ENCODE results near the gene LRRC70. TPM values are rescaled to one million over a fixed set of nuclear protein-coding genes. Genes with fewer than 3 reads are reported as not detected.

LRRC70 gene
- total RNA-seq, 2 experiments from 2014 or later = 0.42 to 1.2 TPM

DNA sequence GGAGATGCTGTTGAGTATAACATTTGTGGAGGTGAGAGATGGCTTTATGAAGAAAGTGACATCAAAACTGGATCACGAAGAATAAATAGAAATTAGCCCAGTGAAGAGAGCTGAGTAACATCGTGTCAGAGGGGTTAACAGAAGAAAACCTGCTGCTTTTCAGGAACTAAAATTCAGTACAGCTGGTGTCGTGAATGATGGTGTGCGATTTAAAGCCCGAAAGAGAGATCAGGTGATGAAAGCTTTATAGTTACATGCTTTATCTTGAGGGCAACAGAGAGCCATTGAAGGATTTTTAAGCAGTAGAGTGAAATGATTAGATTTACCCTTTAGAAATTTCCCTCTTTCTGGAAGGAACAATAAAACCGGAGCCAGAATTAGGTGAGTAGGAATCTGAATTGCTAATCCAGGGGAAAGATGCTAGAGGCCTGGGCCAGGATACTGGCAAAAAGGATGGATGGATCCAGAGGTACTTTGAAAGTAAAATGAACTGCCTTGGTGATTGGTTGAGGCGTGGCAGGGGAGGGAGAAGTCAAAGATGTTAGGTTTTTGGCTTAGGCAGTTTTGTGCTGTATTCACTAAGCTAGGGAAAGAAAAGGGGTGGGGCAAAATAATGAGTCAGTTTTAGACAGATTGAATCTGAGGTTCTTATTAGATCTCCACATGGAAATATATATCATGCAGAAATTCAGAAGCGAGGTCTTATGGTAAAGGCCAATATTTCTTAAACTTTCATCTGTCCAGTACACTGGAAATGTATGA, 3.4 kb downstream of the LRRC70 start:
- Mint-ChIP-seq H3K4me3 (no peak overlapping the region), H3K27me3 (no peaks in the 10 kb centered on the region), H3K36me3 (peaks cover 7% of the 10 kb centered on the region), H3K4me1 (peaks cover 21% of the 10 kb centered on the region), H3K27ac (no peak overlapping the region), H3K9me3 (ENCODE audit: low read depth) (no peaks in the 10 kb centered on the region)
- ATAC-seq (no peak), DNase-seq (no peak)
- CTCF ChIA-PET = no interaction called here

DNA sequence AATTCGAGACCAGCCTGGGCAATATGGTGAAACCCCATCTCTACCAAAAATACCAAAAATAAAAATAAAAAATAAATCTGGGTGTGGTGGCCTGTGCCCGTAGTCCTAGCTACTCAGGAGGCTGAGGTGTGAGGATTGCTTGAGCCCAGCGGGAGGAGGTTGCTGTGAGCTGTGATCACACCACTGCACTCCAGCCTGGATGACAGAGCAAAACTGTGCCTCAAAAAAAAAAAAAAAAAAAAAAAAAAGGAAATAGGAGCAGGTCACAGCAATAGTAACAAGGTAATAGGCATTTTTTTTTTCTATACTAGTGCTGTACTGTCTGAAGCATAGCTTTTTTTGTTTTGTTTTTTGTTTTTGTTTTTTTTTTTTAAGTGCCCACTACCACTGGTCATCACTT, 5.8 kb downstream of the LRRC70 start:
- ATAC-seq = no peak
- Mint-ChIP-seq H3K4me3 (no peak overlapping the region), H3K36me3 (peaks cover 11% of the 10 kb centered on the region), H3K9me3 (ENCODE audit: low read depth) (no peaks in the 10 kb centered on the region), H3K27me3 (no peaks in the 10 kb centered on the region), H3K4me1 (peaks cover 20% of the 10 kb centered on the region), H3K27ac (no peak overlapping the region)
- DNase-seq = no peak
- CTCF ChIA-PET = no interaction called here

DNA sequence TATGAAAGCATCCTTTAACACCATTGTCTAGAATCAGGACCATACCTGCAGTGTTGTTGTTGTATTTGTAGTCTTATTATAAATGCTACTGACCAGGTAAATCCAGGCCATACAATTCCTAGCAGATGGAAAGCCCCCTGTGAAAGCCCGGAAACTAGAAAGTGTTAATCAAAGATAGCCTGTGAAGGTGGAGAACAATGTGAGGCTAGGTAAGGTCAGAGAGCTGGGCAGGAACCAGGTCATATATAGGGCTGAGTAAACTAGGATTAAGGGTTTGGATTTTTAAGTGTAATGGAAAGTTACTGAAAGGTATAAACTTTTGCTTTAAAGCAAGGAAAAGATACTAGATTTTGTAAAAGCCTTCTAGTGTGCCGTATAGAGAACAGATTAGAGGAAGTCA, 6.7 kb downstream of the LRRC70 start:
- CTCF ChIA-PET = no interaction called here
- H3K4me3 Mint-ChIP-seq = no peak overlapping the region
- peak; percentile 39 for ATAC-seq
- H3K4me1 Mint-ChIP-seq = peaks cover 20% of the 10 kb centered on the region
- H3K9me3 Mint-ChIP-seq (ENCODE audit: low read depth) = no peaks in the 10 kb centered on the region
- H3K27ac Mint-ChIP-seq = peak overlapping the region; percentile 31
- no peak for DNase-seq
- peaks cover 11% of the 10 kb centered on the region for H3K36me3 Mint-ChIP-seq
- no peaks in the 10 kb centered on the region for H3K27me3 Mint-ChIP-seq

DNA sequence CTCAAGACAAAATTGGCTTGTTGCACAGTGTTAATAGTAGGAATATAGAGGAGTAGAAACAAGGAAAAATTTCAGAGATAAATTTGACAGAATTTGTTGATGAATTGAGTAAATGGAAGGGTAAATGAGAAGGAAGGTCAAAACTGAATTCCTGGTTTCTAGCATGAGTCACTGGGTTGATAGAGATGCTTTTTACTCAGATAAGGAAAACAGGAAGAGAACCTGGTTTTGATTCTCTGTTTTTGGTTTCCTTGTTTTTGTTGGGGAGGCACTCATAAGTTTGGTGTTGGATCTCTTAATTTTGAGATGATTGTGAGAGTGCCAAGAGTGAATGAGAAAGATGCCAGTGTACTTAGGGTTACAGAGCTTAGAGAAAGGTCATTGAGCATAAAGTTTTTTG, 7.1 kb downstream of the LRRC70 start:
- ATAC-seq (no peak), DNase-seq (no peak)
- CTCF ChIA-PET = no interaction called here
- no peaks in the 10 kb centered on the region for H3K9me3 Mint-ChIP-seq (ENCODE audit: low read depth)
- H3K27ac Mint-ChIP-seq = peak overlapping the region; percentile 31
- no peak overlapping the region for H3K4me3 Mint-ChIP-seq
- H3K27me3 Mint-ChIP-seq = no peaks in the 10 kb centered on the region
- peaks cover 11% of the 10 kb centered on the region for H3K36me3 Mint-ChIP-seq
- H3K4me1 Mint-ChIP-seq = peaks cover 20% of the 10 kb centered on the region

DNA sequence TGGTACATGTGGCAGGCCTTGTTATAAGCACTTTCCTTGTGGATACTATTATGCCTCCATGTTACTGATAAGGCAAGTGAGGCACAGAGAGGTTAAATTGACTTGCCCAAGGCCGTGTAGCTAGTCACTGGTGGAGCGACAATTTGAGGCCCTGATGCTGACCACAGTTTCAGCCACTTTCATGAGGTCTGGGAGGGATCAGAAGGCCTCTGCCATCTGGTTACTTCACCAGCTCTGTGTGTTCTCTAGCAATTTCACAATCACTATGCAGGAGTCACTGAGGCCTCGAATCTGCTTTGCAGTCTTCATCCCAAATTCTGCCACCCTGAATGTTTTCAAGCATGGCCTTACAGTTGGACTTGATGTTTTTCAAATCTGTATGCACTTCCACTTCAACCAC, 9.1 kb downstream of the LRRC70 start:
- Mint-ChIP-seq H3K27me3 (no peaks in the 10 kb centered on the region), H3K4me1 (peaks cover 20% of the 10 kb centered on the region), H3K27ac (no peak overlapping the region), H3K4me3 (no peak overlapping the region), H3K9me3 (ENCODE audit: low read depth) (no peaks in the 10 kb centered on the region), H3K36me3 (peaks cover 26% of the 10 kb centered on the region)
- CTCF ChIA-PET = no interaction called here
- DNase-seq (peak; percentile 49), ATAC-seq (peak; percentile 30)

DNA sequence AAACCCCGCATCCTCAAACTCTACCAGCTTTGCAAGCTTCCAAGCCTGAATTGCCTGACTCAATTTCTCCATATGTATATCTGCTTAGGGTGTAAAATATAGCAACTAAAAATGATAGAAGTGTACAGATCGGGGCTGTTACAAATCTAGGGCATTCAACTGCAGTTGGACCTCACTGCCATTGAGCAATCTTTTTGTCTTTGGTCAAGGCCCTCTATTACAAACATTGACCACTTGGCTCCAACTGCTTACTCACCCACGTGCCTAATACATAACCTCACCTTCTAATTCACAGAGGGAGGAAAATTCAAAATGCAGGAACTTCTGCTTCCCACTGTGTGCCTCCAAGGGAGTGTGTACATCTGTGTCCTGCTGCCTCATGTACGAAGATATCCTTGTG, 10.0 kb downstream of the LRRC70 start:
- no peak for ATAC-seq
- Mint-ChIP-seq H3K4me3 (no peak overlapping the region), H3K27ac (no peak overlapping the region), H3K9me3 (ENCODE audit: low read depth) (no peaks in the 10 kb centered on the region), H3K36me3 (peaks cover 32% of the 10 kb centered on the region), H3K4me1 (peaks cover 20% of the 10 kb centered on the region), H3K27me3 (no peaks in the 10 kb centered on the region)
- DNase-seq = no peak
- CTCF ChIA-PET = no interaction called here

DNA sequence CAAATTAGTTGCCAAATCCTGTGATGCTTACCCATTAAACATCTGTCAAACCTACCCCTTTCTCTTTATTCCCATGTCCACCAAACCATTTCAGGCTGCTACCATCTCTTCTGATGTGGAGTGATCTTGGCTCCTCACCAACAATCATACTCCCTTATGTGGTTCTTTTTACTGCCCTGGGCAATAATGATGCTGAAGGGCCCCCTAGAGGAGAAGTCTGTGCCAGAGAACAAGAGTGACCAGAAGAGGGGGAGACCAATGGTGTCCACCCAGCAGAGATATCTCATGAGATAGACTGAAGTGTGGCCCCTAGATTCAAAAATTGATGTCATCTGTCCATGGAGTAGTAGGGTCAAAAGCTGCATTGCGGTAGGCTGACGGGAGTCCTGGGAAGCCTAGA, 10.9 kb downstream of the LRRC70 start:
- no peaks in the 10 kb centered on the region for H3K27me3 Mint-ChIP-seq
- no peak for DNase-seq
- H3K4me1 Mint-ChIP-seq = peaks cover 20% of the 10 kb centered on the region
- peaks cover 32% of the 10 kb centered on the region for H3K36me3 Mint-ChIP-seq
- H3K4me3 Mint-ChIP-seq = no peak overlapping the region
- CTCF ChIA-PET = no interaction called here
- no peaks in the 10 kb centered on the region for H3K9me3 Mint-ChIP-seq (ENCODE audit: low read depth)
- ATAC-seq = no peak
- H3K27ac Mint-ChIP-seq = no peak overlapping the region

DNA sequence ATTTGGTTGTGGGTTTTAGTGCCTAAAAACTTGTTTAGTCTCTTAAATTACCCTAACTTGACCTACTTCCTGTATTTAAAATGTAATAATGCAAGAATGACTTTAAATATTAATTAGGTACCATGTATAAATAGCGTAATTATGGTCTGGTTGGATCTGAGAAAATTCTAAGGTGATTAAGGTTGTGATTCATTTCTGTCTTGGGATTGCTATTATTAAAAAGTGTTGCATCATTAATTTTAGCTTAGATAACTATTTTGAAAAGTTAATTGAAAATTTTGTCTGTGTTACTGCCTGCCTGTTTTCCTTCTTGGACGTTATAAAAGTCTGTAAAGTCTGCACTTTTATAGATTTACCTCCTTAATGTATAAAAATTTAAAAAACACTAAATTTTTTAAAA, 11.8 kb downstream of the LRRC70 start:
- Mint-ChIP-seq H3K27ac (no peak overlapping the region), H3K4me3 (no peak overlapping the region), H3K9me3 (ENCODE audit: low read depth) (no peaks in the 10 kb centered on the region), H3K27me3 (no peaks in the 10 kb centered on the region), H3K36me3 (peaks cover 32% of the 10 kb centered on the region), H3K4me1 (peaks cover 17% of the 10 kb centered on the region)
- CTCF ChIA-PET = no interaction called here
- DNase-seq = no peak
- no peak for ATAC-seq

DNA sequence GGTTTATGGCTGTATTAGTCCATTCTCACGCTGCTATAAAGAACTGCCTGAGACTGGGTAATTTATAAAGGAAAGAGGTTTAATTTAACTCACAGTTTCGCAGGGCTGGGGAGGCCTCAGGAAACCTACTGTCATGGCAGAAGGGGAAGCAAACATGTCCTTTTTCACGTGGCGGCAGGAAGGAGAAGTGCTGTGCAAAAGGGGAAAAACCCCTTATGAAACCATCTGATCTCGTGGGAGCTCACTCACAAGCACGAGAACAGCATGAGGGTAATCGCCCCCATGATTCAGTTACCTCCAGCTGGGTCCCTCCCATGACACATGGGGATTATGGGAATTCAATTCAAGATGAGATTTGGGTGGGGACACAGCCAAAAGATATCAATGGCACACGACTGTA, 13.9 kb downstream of the LRRC70 start:
- Mint-ChIP-seq H3K27me3 (no peaks in the 10 kb centered on the region), H3K36me3 (peaks cover 26% of the 10 kb centered on the region), H3K27ac (no peak overlapping the region), H3K4me3 (no peak overlapping the region), H3K4me1 (peaks cover 4% of the 10 kb centered on the region), H3K9me3 (ENCODE audit: low read depth) (no peaks in the 10 kb centered on the region)
- no peak for DNase-seq
- CTCF ChIA-PET = no interaction called here
- no peak for ATAC-seq

DNA sequence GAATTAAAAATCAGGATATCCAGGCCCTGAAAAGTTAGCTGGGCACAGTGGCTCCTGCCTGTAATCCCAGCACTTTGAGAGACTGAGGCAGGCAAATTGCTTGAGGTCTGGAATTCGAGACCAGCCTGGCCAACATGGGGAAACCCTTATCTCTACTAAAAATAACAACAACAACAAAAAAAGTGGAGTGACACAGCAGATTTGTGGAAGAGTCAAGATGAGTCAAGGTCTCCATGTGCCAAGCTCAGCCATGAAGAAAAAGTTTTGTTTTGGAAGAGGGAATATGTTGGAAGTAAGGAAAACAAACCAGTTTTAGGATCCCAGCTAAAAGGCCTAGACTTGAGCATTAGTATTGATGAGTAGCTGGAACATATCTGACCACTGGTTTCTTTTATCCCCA, 14.7 kb downstream of the LRRC70 start:
- CTCF ChIA-PET = no interaction called here
- Mint-ChIP-seq H3K9me3 (ENCODE audit: low read depth) (no peaks in the 10 kb centered on the region), H3K27ac (peak overlapping the region; percentile 16), H3K4me3 (no peak overlapping the region), H3K27me3 (no peaks in the 10 kb centered on the region), H3K4me1 (no peaks in the 10 kb centered on the region), H3K36me3 (peaks cover 23% of the 10 kb centered on the region)
- DNase-seq (no peak), ATAC-seq (no peak)

DNA sequence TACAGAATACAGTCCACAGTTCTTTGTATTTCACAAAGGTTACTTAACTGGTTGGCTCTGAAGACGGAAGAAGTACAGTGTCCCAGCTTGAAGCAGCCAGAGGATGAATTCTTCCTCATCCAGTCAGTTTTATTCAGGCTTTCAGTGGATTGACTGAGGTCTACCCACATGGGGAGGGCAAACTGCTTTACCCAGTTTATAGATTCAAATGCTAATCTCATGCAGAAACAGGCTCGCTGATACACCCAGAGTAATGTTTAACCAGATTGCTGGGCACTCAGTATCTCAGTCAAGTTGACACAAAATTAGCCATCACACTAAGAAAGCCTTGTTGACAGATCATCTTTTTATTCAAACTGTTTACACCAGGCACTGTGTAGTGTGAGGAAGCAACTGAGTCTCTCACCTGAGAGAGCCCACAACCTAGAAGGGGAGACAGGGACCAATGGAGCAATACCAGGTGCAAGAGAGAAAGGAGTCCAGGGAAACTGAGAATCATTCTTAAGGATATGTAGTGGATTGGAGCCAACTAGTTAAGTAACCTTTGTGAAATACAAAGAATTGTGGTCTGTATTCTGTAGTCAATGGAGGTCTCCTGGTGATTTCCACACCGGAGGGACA, 15.9 kb downstream of the LRRC70 start:
- H3K36me3 Mint-ChIP-seq = peaks cover 21% of the 10 kb centered on the region
- ATAC-seq = no peak
- H3K4me3 Mint-ChIP-seq = no peak overlapping the region
- no peak for DNase-seq
- H3K9me3 Mint-ChIP-seq (ENCODE audit: low read depth) = no peaks in the 10 kb centered on the region
- no peak overlapping the region for H3K27ac Mint-ChIP-seq
- no peaks in the 10 kb centered on the region for H3K4me1 Mint-ChIP-seq
- CTCF ChIA-PET = no interaction called here
- H3K27me3 Mint-ChIP-seq = no peaks in the 10 kb centered on the region

DNA sequence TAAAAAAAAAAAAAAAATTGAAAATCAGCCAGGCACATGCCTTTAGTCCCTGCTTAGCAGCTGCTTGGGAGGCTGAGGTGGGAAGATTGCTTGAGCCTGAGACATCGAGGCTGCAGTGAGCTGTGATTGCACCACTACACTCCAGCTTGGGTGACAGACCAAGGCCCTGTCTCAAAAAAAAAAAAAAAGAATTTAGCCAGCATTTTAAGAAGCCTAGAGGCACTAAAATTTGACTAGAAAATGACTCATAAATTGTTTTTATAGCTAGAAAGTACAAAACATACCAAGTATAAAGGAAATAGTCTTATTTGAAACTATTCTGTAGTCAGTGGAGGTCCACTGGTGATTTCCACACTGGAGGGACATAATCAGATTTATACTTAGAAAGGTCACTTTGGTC, 17.5 kb downstream of the LRRC70 start:
- no peaks in the 10 kb centered on the region for H3K9me3 Mint-ChIP-seq (ENCODE audit: low read depth)
- DNase-seq (no peak), ATAC-seq (no peak)
- CTCF ChIA-PET = interaction anchor here (0.7 kb wide), 1 partner anchor 256 kb away, joined by 3 read pairs; no protein-coding TSS in a partner anchor
- H3K36me3 Mint-ChIP-seq = peaks cover 21% of the 10 kb centered on the region
- H3K4me3 Mint-ChIP-seq = no peak overlapping the region
- no peaks in the 10 kb centered on the region for H3K4me1 Mint-ChIP-seq
- H3K27ac Mint-ChIP-seq = no peak overlapping the region
- H3K27me3 Mint-ChIP-seq = no peaks in the 10 kb centered on the region

DNA sequence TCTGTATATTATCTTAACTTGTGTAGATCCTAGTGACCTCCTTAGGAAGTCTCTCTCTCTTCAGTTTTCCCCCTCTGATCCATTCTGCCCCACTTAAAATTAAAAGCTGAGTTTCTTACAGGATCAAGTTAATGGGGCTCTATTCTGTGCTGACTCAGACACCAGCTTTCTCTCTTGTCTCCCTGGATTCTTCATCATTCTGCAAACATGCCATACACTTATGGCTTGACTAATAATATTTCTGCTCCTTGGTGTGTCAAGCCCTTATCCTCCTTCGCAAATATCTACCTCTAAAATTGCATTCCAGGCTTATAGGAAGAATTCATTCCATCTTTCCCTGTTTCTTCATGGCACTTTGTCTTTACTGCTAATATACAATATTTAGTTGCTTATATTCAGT, 18.1 kb downstream of the LRRC70 start:
- no peaks in the 10 kb centered on the region for H3K9me3 Mint-ChIP-seq (ENCODE audit: low read depth)
- no peaks in the 10 kb centered on the region for H3K27me3 Mint-ChIP-seq
- no peak overlapping the region for H3K27ac Mint-ChIP-seq
- H3K36me3 Mint-ChIP-seq = peaks cover 17% of the 10 kb centered on the region
- H3K4me1 Mint-ChIP-seq = no peaks in the 10 kb centered on the region
- no peak overlapping the region for H3K4me3 Mint-ChIP-seq
- ATAC-seq = no peak
- DNase-seq = no peak
- CTCF ChIA-PET = interaction anchor here (0.7 kb wide), 1 partner anchor 256 kb away, joined by 3 read pairs; no protein-coding TSS in a partner anchor

DNA sequence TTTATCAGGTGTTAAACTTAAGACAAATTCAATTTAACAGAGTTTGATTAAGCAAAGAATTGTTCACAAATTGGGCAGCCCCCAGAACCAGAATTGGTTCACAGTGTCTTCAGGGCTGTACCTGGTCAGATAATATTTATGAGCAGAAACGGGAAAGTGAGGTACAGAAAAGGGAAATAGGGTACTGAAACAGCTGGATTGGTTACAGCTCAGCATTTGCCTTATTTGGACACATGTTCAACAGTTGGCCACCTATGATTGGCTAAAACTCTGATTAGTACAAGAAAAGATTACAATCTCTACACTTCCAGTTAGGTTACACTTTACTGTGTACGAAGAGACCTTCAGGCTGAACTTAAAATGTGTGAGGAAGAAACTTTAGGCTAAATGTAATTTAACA, 18.7 kb downstream of the LRRC70 start:
- Mint-ChIP-seq H3K9me3 (ENCODE audit: low read depth) (no peaks in the 10 kb centered on the region), H3K4me1 (peaks cover 3% of the 10 kb centered on the region), H3K36me3 (peaks cover 11% of the 10 kb centered on the region), H3K27ac (no peak overlapping the region), H3K4me3 (no peak overlapping the region), H3K27me3 (no peaks in the 10 kb centered on the region)
- DNase-seq (no peak), ATAC-seq (no peak)
- CTCF ChIA-PET = no interaction called here
